ENCODE measurements around the gene HERPUD1. TPM values are rescaled to one million over a fixed set of nuclear protein-coding genes. Genes with fewer than 3 reads are reported as not detected.

HERPUD1 gene
- total RNA-seq, 1 donor from 2014 or later = 79.8 TPM

DNA sequence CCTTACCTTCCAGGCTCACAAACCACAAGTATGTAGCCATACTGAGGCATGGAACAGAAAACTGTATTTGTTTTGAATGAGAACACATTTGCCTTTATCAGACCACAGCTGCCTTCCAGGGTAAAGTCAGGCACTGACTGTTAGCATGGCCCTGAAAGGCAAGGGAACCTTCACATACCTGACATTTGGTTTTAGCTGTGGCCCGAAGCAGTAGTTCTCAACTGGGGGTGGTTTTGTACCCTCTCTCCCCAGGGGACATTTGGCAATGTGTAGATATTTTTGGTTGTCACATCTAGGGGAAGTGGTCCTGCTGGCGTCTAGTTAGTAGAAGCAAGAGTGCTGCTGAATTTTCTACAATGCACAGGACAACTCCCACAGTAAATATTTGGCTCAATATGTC lies 9.2 kb downstream of the HERPUD1 start:
- TF ChIP-seq, protein P1, sequence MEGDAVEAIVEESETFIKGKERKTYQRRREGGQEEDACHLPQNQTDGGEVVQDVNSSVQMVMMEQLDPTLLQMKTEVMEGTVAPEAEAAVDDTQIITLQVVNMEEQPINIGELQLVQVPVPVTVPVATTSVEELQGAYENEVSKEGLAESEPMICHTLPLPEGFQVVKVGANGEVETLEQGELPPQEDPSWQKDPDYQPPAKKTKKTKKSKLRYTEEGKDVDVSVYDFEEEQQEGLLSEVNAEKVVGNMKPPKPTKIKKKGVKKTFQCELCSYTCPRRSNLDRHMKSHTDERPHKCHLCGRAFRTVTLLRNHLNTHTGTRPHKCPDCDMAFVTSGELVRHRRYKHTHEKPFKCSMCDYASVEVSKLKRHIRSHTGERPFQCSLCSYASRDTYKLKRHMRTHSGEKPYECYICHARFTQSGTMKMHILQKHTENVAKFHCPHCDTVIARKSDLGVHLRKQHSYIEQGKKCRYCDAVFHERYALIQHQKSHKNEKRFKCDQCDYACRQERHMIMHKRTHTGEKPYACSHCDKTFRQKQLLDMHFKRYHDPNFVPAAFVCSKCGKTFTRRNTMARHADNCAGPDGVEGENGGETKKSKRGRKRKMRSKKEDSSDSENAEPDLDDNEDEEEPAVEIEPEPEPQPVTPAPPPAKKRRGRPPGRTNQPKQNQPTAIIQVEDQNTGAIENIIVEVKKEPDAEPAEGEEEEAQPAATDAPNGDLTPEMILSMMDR (IDR thresholded peaks at IDR 0.05; ENCODE audit: unreplicated experiment) = no peak
- DNase-seq (ENCODE audit: low spot score in 2 of 2, unreplicated experiment in 2 of 2) = no peak
- Mint-ChIP-seq H3K4me1 (no peaks in the 10 kb centered on the region), H3K27ac (no peak overlapping the region), H3K4me3 (no peak overlapping the region), H3K9me3 (no peaks in the 10 kb centered on the region), H3K27me3 (ENCODE audit: low read depth) (no peaks in the 10 kb centered on the region), H3K36me3 (peaks cover 46% of the 10 kb centered on the region)

DNA sequence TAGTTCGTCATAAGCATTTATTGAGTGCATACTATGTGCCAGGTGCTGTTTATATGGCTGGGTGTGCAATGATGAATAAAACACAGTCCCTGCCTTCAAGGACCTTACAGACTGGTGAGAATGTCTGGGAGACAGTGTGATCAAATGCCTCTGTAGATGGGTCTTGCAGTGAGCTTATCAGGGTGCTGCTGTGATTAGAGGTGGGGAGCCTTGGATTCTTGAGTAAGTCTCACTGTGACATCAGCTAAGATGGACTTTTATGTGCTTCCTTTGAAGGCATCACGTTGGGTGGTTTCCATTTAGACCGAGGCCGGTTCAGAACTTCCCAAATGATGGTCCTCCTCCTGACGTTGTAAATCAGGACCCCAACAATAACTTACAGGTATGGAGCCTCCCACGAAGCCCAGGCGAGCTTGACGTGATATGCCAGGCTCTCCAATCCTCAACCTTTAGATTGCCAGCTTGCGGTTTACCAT lies 10.0 kb downstream of the HERPUD1 start:
- H3K27ac Mint-ChIP-seq = no peak overlapping the region
- peaks cover 44% of the 10 kb centered on the region for H3K36me3 Mint-ChIP-seq
- peaks cover 3% of the 10 kb centered on the region for H3K4me1 Mint-ChIP-seq

DNA sequence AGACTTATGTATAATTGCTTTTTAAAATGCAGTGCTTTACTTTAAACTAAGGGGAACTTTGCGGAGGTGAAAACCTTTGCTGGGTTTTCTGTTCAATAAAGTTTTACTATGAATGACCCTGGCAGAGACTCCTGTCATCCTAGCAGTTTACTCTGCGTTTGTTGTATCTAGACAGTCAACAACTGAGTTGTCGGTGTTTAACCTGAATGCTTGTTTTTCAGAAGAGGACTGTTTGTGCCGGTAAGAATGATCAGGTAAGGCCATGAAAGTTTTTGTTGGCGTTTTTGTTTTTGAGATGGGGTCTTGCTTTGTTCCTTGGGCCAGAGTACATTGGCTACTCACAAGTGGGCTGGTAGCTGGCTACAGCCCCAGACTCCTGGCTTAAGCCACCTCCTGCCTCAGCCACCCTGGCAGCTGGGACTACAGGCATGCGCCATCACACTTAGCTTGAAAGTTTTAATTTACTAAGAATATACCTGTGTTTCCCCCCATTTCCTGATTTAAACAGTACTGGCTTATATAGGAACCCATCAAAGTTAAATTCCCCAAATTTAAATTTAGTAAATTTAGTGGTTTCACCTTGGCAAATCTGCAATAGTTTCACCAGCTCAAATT lies 11.9 kb downstream of the HERPUD1 start:
- no peak overlapping the region for H3K27ac Mint-ChIP-seq
- H3K9me3 Mint-ChIP-seq = no peaks in the 10 kb centered on the region
- TF ChIP-seq, protein P1 (IDR thresholded peaks at IDR 0.05; ENCODE audit: unreplicated experiment) = no peak
- H3K4me1 Mint-ChIP-seq = peaks cover 4% of the 10 kb centered on the region
- peaks cover 29% of the 10 kb centered on the region for H3K36me3 Mint-ChIP-seq
- DNase-seq (ENCODE audit: low spot score in 2 of 2, unreplicated experiment in 2 of 2) = no peak
- H3K4me3 Mint-ChIP-seq = no peak overlapping the region
- no peaks in the 10 kb centered on the region for H3K27me3 Mint-ChIP-seq (ENCODE audit: low read depth)

More for the DNA sequence above, 10.0 kb downstream of the HERPUD1 start:
- DNase-seq (ENCODE audit: low spot score in 2 of 2, unreplicated experiment in 2 of 2) = no peak
- no peaks in the 10 kb centered on the region for H3K9me3 Mint-ChIP-seq
- H3K4me3 Mint-ChIP-seq = no peak overlapping the region
- TF ChIP-seq, protein P1 (IDR thresholded peaks at IDR 0.05; ENCODE audit: unreplicated experiment) = no peak
- H3K27me3 Mint-ChIP-seq (ENCODE audit: low read depth) = no peaks in the 10 kb centered on the region

DNA sequence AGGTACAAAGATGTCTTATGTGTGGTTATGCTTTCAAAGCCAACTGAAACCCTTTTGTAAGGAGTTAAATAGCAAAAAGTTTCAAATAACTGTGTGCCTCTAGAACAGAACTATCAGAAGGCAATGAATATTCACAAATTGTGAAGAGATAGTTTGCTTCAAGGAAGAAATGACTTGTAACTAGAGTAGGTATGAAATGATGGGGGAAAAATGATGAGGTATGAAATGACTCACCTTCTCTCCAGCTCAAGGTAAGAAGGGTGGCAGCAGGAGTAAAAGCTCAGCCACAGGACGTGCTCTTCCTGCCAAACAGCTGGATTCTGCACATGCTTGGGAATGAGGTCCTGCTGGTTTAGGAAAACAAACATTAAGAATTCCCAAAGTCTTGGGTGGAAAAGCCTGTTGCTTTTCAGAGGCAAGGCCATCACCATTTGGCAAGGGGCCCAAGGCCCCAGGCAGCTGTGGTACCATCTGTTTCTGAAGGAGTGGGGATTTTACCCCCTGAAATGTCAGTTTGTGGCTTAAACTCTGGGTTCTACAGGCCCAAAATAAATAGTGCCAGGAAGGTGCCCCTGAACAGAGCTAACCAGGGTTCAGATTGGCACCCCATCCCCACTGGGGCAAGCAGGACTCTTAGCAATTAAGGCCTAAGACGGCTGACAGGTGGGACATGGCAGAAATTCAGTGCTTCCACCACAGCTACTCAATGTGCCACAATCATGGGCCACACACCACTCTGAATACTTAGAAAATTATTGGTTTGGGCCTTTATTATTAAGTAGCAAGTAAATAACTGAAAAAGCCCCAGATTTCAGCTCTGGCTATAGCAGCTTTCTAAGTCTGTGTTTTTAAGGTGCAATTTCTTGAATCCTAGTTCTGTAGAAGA lies 13.3 kb downstream of the HERPUD1 start:
- Mint-ChIP-seq H3K27ac (peak overlapping the region; percentile 31), H3K4me1 (peaks cover 4% of the 10 kb centered on the region), H3K9me3 (no peaks in the 10 kb centered on the region), H3K36me3 (peaks cover 20% of the 10 kb centered on the region), H3K27me3 (ENCODE audit: low read depth) (no peaks in the 10 kb centered on the region), H3K4me3 (no peak overlapping the region)
- TF ChIP-seq, protein P1 (IDR thresholded peaks at IDR 0.05; ENCODE audit: unreplicated experiment) = no peak
- DNase-seq (ENCODE audit: low spot score in 2 of 2, unreplicated experiment in 2 of 2) = no peak

DNA sequence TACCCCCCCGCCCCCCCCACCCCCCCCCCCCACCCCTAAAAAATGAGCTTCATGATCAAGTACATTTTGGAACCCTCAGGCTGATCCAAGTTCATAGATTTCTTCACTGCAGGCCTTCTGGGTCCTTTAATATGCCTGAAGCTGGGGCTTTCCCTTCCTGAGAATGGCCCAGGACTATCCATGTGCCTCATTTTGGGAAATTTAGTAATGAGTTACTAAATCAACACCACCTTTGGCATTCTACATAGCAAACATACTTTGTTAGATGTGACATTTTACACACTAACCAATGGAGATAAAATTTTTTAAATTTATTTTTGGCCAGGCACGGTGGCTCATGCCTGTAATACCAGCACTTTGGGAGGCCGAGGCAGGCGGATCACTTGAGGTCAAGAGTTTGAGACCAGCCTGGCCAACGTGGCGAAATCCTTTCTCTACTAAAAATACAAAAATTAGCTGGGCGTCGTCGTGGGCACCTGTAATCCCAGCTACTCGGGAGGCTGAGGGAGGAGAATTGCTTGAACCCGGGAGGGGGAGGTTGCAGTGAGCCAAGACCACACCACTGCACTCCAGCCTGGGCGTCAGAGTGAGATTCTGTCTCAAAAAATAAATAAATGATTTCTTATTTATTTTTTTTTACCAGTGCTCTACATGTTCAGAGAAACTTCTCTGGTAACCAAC lies 14.0 kb downstream of the HERPUD1 start:
- H3K4me3 Mint-ChIP-seq = no peak overlapping the region
- no peaks in the 10 kb centered on the region for H3K9me3 Mint-ChIP-seq
- H3K27ac Mint-ChIP-seq = no peak overlapping the region
- H3K27me3 Mint-ChIP-seq (ENCODE audit: low read depth) = no peaks in the 10 kb centered on the region
- H3K36me3 Mint-ChIP-seq = peaks cover 18% of the 10 kb centered on the region
- TF ChIP-seq, protein P1 (IDR thresholded peaks at IDR 0.05; ENCODE audit: unreplicated experiment) = no peak
- peaks cover 4% of the 10 kb centered on the region for H3K4me1 Mint-ChIP-seq
- DNase-seq (ENCODE audit: low spot score in 2 of 2, unreplicated experiment in 2 of 2) = no peak

Measured in mesothelial cell of epicardium (in vitro differentiated cells).